Lower leg skin (tissue), 3 donors: ENCODE measurements around the gene TNN.

Experiments
- CTCF ChIP-seq, 3 donors: fragments of 450-650 bp; IDR thresholded peaks; one replicate each; pipeline ENCODE4 v1.5.1; 2016; ENCODE audit warnings: antibody characterized with exemption in 3 of 3, mild to moderate bottlenecking in 3 of 3, moderate library complexity in 2 of 3
- POLR2A ChIP-seq, 2 donors: fragments of 450-650 bp; IDR thresholded peaks; one replicate each; pipeline ENCODE4 v1.6.1; 2016 to 2017; ENCODE audit warnings: antibody characterized with exemption in 2 of 2, mild to moderate bottlenecking in 1 of 2, moderate library complexity in 1 of 2

- TF ChIP-seq POLR2A (IDR thresholded peaks at IDR 0.05) (no peak), CTCF (IDR thresholded peaks at IDR 0.05) (no peak)
Measured at GRCh38 chr1:175186433-175187160, 119.0 kb downstream of the TNN start.
